Osteocyte (in vitro differentiated cells): Measurements from ENCODE around the gene FAS. TPM values are rescaled to one million over a fixed set of nuclear protein-coding genes. Genes with fewer than 3 reads are reported as not detected.

ENCODE experiments used
- DNase-seq: peaks from one replicate; pipeline ENCODE4 v3.0.0; 2021; ENCODE audit warnings: mixed read lengths; ENCODE audit not compliant: unreplicated experiment; ENCODE audit errors: extremely low spot score
- H3K27ac Mint-ChIP-seq: one replicate; pipeline ENCODE4 v1.8.0; 2021; ENCODE audit warnings: mild to moderate bottlenecking, mixed read lengths; ENCODE audit not compliant: unreplicated experiment
- H3K27me3 Mint-ChIP-seq: one replicate; pipeline ENCODE4 v1.8.0; 2021; ENCODE audit warnings: mixed read lengths; ENCODE audit not compliant: unreplicated experiment
- H3K36me3 Mint-ChIP-seq: one replicate; pipeline ENCODE4 v1.8.0; 2021; ENCODE audit warnings: mixed read lengths; ENCODE audit not compliant: unreplicated experiment
- H3K4me1 Mint-ChIP-seq: one replicate; pipeline ENCODE4 v1.8.0; 2021; ENCODE audit warnings: mixed read lengths; ENCODE audit not compliant: unreplicated experiment
- H3K4me3 Mint-ChIP-seq: one replicate; pipeline ENCODE4 v1.8.0; 2021; ENCODE audit warnings: mild to moderate bottlenecking, moderate library complexity, mixed read lengths; ENCODE audit not compliant: unreplicated experiment
- H3K9me3 Mint-ChIP-seq: one replicate; pipeline ENCODE4 v1.8.0; 2021; ENCODE audit warnings: mixed read lengths; ENCODE audit not compliant: unreplicated experiment
- total RNA-seq: library from RNA; stranded (reverse); gene quantifications from 2 replicates; pipeline ENCODE4 v1.2.1, GENCODE V29; 2021
- TF ChIP-seq, protein P1 (sequence below): fragments of 200-600 bp; sonication (generic); IDR thresholded peaks from 2 replicates; pipeline ENCODE4 v1.5.0; 2021; ENCODE audit warnings: antibody characterized with exemption, mild to moderate bottlenecking, moderate library complexity

FAS gene
- total RNA-seq, 1 donor from 2014 or later: 8.8 TPM

DNA sequence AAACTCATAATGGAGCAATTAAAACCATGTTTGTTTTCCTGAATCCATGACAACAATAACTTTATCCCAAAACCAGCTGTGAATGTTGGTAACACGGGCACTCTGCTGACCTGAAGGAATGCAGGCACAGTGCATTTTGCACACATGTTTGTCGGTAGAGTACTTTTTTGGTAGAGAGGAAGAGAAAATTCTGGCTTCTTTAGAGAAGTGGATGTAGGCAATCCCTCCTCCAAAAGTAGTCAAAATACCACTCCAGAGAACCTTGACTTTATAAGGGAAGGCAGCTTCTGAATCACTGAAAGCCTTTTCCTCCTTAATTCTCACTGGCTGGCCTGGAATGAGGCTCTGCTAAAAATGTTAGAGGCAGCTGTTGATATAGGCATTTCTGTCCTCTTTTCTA, 22.2 kb upstream of the FAS start:
- no peaks in the 10 kb centered on the region for H3K36me3 Mint-ChIP-seq
- no peaks in the 10 kb centered on the region for H3K27me3 Mint-ChIP-seq
- H3K4me3 Mint-ChIP-seq: no peak overlapping the region
- peak overlapping the region; percentile 33 for H3K27ac Mint-ChIP-seq
- TF ChIP-seq, protein P1, sequence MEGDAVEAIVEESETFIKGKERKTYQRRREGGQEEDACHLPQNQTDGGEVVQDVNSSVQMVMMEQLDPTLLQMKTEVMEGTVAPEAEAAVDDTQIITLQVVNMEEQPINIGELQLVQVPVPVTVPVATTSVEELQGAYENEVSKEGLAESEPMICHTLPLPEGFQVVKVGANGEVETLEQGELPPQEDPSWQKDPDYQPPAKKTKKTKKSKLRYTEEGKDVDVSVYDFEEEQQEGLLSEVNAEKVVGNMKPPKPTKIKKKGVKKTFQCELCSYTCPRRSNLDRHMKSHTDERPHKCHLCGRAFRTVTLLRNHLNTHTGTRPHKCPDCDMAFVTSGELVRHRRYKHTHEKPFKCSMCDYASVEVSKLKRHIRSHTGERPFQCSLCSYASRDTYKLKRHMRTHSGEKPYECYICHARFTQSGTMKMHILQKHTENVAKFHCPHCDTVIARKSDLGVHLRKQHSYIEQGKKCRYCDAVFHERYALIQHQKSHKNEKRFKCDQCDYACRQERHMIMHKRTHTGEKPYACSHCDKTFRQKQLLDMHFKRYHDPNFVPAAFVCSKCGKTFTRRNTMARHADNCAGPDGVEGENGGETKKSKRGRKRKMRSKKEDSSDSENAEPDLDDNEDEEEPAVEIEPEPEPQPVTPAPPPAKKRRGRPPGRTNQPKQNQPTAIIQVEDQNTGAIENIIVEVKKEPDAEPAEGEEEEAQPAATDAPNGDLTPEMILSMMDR: no peak
- no peaks in the 10 kb centered on the region for H3K9me3 Mint-ChIP-seq
- H3K4me1 Mint-ChIP-seq: peaks cover 37% of the 10 kb centered on the region
- no peak for DNase-seq

DNA sequence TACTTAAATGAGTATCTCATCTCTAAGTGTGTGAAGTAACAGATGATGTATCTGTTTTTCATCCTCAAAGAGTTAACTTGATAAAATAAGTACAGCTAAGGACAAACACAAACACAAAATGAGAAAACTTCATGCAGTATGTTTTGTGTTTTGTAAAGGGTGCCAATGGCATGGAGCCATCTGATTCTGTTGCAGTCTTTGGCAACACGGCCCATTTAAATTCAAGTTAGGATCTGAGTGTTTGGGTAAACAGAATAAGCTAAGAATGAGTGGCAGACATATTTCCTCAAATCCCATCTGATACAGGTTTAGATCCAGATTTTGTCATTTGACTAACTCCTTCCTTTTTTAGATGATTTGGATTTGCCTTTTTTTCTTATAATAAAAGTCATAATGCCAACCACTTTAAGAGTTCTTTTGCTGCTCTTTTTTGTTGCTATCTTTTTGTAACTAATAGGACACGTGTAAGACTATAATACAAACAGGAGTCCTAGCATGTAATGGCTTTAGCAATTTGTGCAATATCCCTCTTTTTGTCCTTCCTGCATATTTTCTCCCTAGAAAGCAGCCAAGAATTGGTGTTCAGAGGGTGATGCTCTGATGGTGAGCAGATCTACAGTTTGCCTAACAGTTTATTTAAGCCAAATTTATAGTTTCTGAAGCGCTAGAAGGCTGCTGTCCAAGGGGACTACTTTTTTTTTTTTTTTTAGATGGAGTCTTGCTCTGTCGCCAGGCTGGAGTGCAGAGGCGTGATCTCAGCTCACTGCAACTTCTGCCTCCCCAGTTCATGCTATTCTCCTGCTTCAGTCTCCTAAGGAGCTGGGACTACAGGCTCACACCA, 19.2 kb upstream of the FAS start:
- H3K36me3 Mint-ChIP-seq: no peaks in the 10 kb centered on the region
- no peak overlapping the region for H3K4me3 Mint-ChIP-seq
- no peaks in the 10 kb centered on the region for H3K9me3 Mint-ChIP-seq
- no peak overlapping the region for H3K27ac Mint-ChIP-seq
- no peak for DNase-seq
- TF ChIP-seq, protein P1: no peak
- peaks cover 32% of the 10 kb centered on the region for H3K4me1 Mint-ChIP-seq
- no peaks in the 10 kb centered on the region for H3K27me3 Mint-ChIP-seq

DNA sequence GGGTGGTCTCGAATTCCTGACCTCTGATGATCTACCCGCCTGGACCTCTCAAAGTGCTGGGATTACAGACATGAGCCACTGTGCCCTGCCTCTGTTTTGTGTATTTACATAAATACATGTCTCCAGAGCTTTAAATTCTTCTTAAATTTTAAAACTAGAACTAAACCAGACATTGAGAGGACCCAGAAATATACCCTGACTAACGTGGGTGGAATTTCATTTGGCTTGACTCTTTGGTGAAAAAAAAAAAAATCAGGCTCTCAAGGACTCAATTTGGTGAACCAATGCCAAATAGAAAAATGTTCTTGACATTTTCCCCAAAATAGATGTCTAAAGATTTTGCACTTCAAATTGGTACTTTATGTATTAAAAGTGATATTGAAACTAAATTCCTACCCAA, 16.6 kb upstream of the FAS start:
- no peak overlapping the region for H3K4me3 Mint-ChIP-seq
- no peaks in the 10 kb centered on the region for H3K36me3 Mint-ChIP-seq
- DNase-seq: no peak
- H3K4me1 Mint-ChIP-seq: peaks cover 19% of the 10 kb centered on the region
- H3K27me3 Mint-ChIP-seq: no peaks in the 10 kb centered on the region
- TF ChIP-seq, protein P1: no peak
- no peaks in the 10 kb centered on the region for H3K9me3 Mint-ChIP-seq
- H3K27ac Mint-ChIP-seq: no peak overlapping the region

DNA sequence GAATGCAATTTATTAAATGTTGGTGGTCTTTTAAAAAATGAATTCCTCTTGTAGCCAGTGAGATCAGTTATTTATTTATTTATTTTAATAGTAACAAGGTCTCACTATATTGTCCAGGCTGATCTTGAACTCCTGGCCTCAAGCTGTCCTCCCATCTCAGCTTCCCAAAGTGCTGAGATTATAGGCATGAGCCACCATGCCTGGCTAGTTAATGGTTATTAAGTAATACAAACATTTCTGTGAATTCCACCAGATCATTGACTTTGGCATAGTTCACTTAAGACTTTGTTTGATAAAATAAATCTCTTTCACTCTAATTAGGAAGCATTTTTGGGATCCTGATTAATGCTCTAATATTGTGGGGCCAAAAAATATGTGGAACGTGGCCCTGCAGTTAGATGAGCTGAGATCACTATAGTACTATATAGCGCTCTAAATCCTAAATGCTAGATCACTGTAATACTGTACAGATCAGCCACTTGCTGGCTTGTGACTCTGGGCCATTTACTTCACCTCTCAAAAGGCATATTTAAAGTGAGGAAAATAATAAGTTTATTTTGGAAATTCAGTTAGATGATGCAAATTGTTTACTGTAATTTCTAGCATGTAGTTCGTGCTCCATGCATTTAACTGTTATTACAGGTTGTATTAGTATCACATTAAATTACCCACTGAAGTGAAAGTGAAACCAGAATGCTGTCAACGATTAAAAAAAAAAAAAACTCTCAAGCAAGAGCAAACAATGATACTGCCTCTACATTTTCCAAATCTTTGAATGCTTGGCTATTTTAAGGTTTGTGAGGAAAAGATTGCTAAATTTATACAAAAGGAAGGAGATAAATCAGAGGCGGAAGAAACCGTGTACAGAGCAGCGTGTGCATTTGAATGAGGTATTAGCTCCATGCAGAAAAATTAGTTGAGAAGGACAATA, 15.9 kb upstream of the FAS start:
- no peaks in the 10 kb centered on the region for H3K36me3 Mint-ChIP-seq
- peak overlapping the region; percentile 85 for H3K4me3 Mint-ChIP-seq
- TF ChIP-seq, protein P1: no peak
- peak overlapping the region; percentile 93 for H3K27ac Mint-ChIP-seq
- no peaks in the 10 kb centered on the region for H3K27me3 Mint-ChIP-seq
- no peak for DNase-seq
- H3K4me1 Mint-ChIP-seq: peaks cover 19% of the 10 kb centered on the region
- no peaks in the 10 kb centered on the region for H3K9me3 Mint-ChIP-seq

DNA sequence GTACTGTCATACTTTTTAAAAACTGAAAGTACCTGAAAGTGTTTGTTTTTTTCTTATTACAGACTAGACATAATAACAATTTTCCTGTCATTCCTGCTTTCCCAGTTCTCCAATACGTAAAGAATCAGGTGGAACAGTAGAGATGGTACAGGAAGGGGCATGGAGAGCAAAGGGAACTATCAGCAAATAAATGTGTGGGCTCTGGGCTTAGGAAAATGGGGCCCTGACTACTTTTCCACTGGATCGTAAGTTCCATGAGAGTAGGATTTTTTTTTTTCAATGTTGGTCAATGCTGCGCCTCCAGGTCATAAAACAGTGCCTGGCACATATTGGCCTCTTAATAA, 15.2 kb upstream of the FAS start:
- Mint-ChIP-seq H3K27ac (peak overlapping the region; percentile 93), H3K4me3 (peak overlapping the region; percentile 85), H3K27me3 (no peaks in the 10 kb centered on the region), H3K9me3 (no peaks in the 10 kb centered on the region), H3K4me1 (peaks cover 19% of the 10 kb centered on the region), H3K36me3 (no peaks in the 10 kb centered on the region)
- TF ChIP-seq, protein P1: no peak
- DNase-seq: no peak
